NCI-H510A treated with DMSO at 0.1 percent for 48 hours (cell line): ENCODE data around the gene CMBL.
"Not testable (repeated sequence)": the region's sequence is repeated elsewhere in the genome, so short reads cannot be mapped to it uniquely, and the experiment has no call there.

Source experiments
- DNase-seq: peaks from one replicate; lab custom pipeline; 2025; lab: John Stamatoyannopoulos, UW

The CMBL gene

DNA sequence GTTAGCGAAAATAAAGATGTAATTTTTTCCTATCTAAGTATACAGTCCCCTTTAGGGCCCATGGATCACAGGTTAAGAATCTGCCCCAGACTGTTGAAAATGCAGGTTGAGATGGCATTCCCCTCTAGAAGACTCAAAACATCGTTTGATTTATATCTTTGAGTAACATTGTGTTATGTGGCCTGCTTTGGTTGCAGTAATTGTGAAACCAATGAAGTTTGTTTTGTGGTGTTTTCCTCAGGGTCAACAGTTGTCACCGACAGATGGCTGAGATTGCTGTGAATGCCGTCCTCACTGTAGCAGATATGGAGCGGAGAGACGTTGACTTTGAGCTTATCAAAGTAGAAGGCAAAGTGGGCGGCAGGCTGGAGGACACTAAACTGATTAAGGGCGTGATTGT is 49.8 kb downstream of the CMBL start:
- no peak for DNase-seq

DNA sequence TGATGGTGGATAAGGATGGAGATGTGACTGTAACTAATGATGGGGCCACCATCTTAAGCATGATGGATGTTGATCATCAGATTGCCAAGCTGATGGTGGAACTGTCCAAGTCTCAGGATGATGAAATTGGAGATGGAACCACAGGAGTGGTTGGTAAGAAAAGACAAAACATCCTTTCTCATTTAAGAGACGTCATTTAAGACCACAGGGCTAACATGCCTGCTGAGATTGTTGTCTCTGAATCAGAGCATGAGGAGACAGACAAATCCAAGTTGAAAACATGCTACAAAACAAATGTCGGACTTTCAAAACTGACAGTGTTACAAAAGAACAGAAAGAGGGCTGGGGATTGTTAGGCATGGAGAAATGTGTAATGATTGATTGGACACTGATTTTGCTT is 53.0 kb downstream of the CMBL start:
- no peak for DNase-seq

DNA sequence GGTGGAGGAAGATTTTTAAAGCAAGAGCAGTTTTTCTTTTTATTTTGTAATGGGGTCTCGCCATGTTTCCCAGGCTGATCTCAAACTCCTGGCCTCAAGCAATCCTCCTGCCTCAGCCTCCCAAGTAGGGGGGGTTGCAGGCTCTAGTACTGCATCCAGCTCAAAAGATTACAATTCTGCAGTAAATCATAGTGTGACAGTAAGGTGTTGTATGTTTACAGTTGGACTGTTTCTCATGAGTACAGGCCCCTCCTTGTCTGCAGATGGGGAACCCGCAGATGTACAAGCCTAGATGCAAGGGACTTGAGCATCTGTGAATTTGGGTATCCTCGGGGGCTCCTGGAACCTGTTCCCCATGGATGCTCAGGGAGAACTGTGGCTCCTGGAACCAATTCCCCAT is 54.3 kb downstream of the CMBL start:
- DNase-seq, result no peak

DNA sequence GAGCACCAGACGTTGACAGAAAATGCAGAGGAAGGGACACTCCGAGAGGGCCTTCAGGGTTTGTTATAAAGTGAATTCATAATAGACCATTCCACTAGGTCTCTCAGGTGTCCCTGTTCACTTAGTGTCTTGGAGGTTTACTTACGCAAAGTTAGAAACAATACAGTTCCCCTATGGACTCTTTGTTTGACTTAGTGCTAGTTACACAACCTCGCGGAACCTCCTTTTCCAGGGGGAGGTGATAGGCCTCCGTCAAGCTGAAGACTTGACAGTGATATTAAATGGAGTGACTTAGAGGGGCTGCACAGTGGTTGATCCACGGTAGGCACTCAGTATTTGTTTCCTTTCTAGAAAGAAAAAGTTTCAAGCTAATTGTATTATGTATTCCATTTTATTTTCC is 56.3 kb downstream of the CMBL start:
- DNase-seq, result no peak

DNA sequence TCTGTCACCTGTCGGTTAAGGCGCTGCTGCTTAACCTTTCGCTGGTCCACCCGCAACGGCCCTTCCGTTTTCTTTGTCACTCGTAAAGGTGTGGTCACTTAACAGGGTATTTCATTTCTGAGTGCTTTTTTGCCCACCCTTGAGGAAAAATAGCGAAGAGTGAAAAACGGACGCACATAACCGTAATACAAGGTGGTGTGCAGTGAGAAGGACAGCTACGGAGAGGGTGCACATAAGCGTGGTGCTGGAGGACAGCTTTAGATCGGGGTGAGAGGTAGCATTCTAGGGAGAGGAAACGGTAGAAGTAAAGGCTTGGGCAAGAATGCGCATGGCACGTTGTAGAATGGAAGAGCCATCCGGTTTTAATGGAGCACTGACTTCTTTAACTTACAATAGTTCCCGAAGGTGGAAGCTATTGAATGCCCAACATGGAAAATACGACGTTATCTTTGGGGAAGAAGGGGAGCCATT is 56.9 kb downstream of the CMBL start:
- DNase-seq, result no peak

DNA sequence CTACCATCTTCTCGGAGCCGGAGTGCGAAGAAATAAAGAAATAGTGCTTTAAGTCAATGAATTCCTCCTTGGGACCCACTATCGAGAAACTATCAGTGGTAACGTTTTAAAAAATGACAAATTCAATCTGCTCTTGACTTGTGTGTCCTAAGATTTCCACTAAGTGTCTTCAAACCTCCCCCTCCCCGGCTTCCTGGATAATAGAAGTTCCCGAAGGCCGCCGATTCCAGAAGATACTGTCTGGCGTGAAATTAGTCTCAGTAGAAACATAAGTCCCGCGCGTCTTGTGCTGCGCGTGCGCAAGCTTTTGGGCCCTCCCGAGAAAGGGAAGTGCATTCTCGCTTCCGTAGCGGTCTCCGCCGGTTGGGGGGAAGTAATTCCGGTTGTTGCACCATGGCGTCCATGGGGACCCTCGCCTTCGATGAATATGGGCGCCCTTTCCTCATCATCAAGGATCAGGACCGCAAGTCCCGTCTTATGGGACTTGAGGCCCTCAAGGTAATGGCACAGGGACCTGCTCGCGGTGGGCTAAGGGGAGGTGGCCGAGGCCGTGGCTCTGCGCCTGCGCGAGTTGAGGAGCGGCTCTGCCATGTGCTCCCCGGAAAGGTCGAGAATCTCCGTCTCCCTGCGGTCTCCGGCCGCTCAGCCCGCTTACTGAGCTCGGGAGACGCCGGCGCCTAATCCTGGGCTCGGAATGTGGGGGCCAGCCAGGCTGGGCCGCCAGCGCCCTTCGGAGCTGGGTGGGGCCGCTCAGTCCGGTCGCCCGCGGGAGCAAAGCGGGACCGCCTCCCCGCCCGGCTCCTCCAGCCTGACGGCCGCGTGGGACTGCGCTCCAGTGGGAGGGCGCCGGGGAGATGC is 57.5 kb downstream of the CMBL start, which contains the start of gene CCT5:
Gene CCT5, plus strand, starts transcription at position 333 of the 858 bp plus-strand sequence. Its CDS starts 61 bp downstream, at position 394.
- peak; percentile 98 for DNase-seq

DNA sequence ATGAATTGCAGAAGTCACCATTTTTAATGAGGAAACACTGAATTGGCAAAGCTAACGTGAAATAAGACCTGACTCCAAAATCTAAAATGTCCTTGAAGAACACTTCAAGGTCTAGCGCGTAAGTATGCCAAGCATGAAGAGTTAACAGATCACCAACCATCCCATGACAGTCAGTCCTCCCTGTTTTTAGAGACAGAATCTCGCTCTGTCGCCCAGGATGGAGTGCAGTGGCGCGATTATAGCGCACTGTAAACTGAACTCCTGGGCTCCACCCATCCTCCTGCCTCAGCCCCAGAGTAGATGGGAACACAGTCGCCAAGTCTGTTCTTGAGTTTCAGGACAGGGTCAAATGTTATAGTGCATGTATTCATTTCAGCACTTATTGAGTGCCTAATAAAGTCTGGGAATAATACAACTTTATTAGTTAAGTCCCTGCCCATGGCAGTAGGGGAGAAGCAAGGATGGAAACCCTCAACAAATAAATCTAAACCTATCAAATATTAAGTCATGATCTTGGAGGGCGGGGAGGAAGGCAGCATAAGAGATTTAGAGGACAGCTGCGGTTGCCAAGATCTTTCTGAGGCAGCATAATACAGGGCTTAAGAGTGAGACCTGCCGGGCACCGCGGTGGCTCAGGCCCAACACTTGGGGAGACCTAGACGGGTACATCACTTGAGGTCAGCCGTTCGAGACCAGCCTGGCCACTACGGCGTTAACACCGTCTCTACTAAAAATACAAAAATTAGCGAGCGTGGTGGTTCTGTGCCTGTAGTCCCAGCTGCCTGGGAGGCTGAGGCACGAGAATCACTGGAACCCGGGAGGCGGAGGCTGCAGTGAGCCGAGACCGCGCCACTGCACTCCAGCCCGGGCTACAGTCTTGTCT is 59.1 kb downstream of the CMBL start:
- DNase-seq, result peak; percentile 40

DNA sequence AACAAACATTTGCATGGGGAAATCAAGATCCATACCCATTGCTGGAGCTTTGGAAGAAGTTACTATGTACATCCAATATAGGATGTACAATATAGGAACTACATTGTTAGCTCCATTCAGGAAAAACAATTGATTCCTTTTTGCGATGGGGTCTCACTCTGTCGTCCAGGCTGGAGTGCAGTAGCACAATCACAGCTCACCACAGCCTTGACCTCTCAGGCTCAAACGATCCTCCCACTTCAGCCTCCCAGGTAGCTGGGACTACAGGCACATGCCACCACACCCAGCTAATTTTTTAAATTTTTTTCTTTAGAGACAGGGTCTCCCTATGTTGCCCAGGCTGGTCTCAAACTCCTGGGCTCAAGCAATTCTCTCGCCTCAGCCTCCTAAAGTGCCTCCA is 60.5 kb downstream of the CMBL start:
- DNase-seq, result not testable (repeated sequence)

DNA sequence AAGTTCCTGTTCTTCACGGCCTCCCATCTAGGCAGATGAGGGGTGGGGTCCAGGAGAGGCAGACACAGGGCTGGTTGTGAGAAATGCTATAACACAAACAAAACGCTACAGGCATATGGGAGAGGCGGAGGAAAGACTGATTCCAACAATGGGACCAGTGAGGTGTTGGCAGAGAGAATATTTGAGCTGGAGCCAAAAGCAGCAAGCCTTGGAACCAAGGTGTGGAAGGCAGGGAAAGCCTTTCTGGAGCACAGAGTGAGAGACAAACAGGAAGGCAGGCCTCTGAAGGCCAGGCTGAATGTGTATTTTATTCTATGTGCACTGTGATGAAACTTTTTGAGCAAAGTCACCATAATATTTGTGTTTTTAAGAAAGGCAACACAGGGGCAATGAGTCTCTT is 60.9 kb downstream of the CMBL start:
- DNase-seq, result no peak

DNA sequence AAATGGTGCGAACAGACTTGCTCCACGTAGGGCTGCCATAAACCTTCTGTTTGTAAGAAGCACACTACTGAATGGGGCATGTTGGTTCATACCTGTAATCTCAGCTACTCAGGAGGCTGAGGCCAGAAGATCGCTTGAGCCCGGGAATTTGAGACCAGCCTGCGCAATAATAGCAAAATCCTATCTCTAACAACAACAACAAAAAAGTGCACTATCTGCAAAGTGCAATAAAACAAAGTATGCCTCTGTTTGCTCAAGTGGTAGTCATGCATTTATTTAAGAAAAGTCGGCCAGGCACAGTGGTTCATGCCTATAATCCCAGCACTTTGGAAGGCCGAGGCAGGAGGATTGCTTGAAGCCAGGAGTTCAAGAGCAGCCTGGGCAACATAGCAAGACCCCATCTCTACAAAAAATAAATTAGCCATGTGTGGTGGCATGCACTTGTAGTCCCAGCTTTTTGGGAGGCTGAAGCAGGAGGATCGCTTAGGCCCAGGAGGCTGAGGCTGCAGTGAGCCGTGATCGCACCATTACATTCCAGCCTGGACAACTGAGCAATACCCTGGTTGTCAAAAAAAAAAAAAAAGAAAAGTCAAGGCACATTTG is 63.3 kb downstream of the CMBL start:
- DNase-seq, result no peak

DNA sequence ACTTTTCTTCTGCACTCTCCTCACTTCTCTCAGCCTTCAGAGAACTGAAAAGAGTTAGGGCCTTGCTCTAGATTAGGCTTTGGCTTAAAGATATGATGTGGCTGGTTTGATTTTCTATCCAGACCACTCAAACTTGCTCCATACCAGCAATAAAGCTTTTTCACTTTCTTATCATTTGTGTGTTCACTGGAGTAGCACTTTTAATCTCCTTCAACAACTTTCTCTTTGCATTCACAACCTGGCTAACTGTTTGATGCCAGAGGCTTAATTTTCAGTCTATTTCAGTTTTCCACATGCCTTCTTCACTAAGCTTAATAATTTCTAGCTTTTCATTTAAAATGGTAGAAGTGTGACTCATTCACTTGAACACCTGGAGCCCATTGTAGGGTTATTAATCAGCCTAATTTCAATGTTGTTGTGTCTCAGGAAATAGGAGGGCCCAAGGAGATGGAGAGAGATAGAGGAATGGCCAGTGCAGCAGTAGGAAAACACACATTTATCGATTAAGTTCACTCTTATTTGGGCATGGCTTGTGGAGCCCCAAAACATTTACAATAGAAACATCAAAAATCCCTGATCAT is 64.0 kb downstream of the CMBL start:
- DNase-seq, result no peak

DNA sequence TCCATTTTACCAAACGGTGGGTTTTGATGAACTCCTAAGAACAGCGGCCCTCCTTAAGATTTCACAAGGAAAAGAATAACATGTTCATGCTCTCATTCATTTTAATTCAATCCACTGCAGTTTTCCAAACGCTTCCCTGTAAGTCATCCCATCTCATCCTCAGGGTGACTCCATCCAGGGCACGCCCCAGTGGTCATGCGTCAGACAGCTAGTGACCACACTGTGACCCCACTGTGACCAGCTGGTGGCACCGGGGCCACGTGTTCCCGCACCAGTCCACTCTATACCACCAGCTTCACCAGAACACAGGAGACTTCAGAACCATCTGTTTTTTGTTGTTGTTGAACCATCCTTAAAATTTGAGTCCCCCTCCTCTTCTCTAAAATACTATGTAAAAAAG is 72.4 kb downstream of the CMBL start:
- DNase-seq, result no peak

DNA sequence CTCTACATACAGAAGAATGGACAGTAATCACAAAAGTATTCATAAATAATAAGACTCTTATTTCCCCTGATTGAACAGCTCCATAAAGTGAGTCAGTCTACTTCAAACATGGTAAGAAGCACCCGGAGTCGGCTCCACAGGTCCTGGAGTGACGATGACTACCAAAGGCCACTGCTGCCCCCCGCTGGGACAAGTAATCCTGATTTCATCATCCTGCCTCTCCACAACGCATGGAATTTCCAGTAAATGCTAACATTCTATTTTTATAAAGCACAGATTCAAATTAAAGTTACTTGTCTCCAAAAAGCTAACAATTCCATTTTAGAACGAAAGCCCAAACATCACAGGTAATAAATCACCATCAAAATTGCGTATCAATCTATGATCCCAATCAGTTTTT is 74.2 kb downstream of the CMBL start:
- DNase-seq, result peak; percentile 48

DNA sequence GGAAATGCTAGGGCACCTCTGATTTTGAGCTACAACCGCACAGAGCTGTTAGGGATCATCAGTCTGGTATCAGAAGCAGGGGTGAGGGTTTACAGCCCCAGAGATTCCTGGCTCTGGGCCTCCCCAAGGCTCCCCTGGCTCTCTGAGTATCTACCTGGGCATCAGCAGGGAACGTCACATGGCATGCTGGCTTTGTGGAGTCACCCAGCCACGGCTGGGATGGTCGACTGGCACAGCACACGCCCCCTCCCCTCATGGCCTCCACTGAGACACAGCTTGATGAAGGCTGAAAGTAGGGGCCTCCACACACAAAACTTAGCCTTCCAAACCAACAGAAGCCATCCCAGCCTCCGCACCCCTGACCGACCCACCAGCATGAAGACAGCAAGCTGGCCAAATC is 74.7 kb downstream of the CMBL start:
- DNase-seq, result no peak

DNA sequence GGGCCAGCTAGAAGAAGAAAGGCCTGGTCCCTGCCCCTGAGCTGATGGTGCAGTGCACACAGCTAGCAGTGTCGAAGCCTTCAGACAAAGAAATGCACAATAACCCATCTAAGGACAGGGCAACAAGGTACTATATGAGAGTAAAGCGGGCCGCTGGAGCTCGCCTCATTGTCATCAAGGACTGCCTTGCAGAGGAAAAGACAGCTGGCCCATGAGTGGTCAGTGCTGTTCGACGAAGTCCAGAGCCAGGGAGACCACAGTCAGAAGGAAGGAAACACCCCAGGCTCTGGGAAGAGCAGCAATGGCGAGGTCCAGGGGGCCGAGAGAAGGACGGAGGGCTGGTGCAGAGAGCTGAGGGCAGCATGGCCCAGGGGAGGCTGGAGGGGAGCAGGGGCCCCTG is 75.3 kb downstream of the CMBL start:
- no peak for DNase-seq

DNA sequence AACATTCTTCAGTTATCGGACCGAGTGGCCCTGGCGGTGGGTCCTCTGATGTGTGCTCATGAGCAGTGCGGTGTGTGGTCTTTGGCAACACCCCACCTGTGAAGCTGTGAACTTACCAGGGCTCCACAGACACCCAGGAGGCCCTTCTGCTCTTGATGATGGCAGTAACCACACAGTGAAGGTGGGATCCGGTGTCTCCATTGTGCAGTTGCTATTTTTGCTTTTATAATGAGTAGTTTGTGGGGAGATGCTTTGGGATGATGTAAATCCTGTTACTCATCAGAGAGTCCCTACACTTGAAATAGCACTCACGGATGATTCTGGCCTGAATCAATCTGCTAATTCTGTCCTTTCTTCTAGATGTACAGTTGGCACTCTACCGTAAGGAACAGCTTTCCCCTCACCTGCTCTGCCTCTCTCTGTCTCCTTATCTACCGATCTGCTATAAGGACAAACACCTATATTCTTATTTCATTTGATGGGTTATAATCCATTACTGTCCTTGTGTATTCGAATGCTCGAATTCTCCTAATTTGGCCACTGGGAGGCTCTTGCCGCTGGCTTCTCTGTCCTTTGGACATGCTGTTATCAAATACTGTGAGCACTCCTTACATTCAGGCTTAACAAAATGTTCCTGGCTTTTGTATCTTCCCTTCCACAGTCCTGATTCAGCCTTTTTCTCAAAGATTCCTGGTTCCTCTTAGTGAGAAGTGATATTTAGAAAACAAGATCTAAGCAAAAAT is 78.2 kb downstream of the CMBL start:
- DNase-seq, result no peak

DNA sequence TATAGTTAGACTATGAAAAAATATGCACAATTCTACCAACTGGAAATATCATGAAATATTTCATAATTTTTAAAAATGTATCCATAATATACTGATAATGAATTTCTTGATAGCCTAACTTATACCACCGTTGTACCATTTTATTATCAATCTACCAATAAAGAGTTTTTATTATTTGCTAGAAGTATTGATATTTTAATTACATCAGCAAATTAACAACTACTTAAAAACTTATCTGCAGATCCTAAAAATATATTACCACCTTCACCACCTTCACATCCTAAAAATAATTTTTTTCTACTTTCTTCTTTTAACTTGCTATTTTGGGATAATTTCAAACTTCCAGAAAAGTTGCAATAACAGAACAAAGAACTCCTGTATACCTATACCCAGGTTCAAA is 79.4 kb downstream of the CMBL start:
- no peak for DNase-seq
